GM12865 (cell line): ENCODE measurements around the gene ANKIB1.
"Not testable (repeated sequence)": the region's sequence is repeated elsewhere in the genome, so short reads cannot be mapped to it uniquely, and the experiment has no call there.

Experiments used
- DNase-seq: peaks from one replicate; pipeline ENCODE4 v3.0.0; 2010; ENCODE audit warnings: low read depth
- H3K4me3 ChIP-seq: 2 replicates; pipeline ENCODE4 v1.5.1; 2011; ENCODE audit warnings: mild to moderate bottlenecking, low read depth, low read length, control low read depth
- CTCF ChIP-seq: IDR thresholded peaks from 2 replicates; pipeline ENCODE4 v1.5.1; 2011; ENCODE audit warnings: low read length, control low read depth, low read depth, inconsistent platforms; ENCODE audit not compliant: insufficient read depth; ENCODE audit errors: missing control alignments

The ANKIB1 gene

DNA sequence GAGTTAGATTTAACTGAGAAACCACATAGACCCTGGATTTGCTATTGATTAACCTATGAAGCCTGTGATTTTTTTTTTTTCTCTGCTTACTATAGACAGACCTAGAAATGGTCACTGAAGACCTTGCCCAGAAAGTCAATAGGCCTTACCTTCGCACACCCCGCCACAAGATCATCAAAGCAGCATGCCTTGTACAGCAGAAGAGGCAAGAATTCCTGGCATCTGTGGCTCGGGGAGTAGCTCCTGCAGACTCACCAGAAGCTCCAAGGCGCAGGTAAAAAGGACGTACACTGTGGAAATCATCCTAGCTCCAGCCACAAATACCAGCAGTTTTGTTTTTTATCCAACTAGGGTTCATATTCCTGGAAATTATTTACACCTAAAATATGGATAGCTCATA is 145.3 kb downstream of the ANKIB1 start:
- H3K4me3 ChIP-seq, result no peak overlapping the region
- no peak for TF ChIP-seq CTCF
- DNase-seq, result no peak

- H3K4me3 ChIP-seq, result no peak overlapping the region
- no peak for DNase-seq
- no peak for TF ChIP-seq CTCF
Observed at GRCh38 chr7:92397542-92397941, 151.8 kb downstream of the ANKIB1 start.

DNA sequence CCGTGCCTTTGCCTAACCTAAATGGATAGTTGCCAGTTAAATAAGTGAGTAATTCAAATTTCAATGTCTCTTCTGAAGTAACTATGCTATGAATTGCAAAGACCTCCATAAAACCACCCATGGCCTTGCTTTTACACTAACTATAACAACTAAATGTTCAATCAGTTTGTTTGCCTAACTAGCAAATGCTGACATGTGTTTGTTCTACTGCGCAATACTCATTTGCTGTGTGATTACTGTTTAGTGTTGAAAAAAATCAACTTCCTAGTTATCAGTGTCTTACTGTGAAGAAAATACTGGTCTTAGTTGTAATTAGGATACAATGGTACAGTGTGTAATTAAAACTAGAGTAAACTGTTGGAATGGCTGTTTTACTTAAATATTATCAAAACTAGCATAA is 154.2 kb downstream of the ANKIB1 start:
- no peak for TF ChIP-seq CTCF
- no peak for DNase-seq
- no peak overlapping the region for H3K4me3 ChIP-seq

DNA sequence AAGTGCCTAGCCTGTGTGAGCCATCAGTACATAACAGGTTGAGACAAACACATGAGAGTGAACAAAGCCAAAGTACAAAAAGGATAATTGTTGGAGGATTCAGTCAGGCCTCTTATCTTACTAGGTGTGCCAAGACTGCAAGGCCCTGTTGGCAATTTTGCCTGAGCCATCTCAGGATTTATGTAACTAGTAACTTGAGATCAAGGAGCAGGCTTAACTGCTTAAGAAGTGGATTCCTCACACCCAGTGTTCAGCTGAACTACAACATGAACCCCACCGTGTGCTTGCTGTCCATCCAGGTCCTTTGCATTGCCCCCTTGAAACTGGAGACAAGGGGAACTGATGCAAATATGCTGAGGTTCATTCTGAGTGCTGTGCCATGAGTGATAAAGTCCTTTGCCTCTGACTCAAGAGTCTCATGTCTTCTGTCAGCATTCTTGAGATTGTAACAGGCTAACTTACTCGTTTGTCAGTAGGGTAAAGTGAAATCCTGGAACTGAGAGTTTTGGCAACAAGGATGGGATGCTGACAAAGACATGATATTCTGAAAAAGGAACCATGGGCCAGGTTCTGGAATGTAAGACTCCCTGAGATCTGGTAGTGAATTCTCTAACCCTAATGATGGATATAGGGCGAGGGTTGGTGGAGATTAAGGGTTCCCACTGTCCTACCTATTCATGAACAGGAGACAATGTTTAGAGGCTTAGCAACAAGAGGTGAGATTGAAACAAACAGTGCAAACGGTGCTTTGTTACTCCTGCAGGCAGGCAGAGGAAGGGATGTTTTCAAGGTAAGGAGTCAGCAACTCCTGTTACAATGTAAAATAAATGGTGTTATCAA is 157.4 kb downstream of the ANKIB1 start:
- TF ChIP-seq CTCF, result no peak
- no peak for DNase-seq
- H3K4me3 ChIP-seq, result no peak overlapping the region

- DNase-seq, result no peak
- H3K4me3 ChIP-seq, result no peak overlapping the region
- no peak for TF ChIP-seq CTCF
Observed at GRCh38 chr7:92403760-92404074, 157.9 kb downstream of the ANKIB1 start.

GRCh38 chr7:92404170-92404614 is 158.4 kb downstream of the ANKIB1 start:
- no peak for DNase-seq
- H3K4me3 ChIP-seq, result no peak overlapping the region
- no peak for TF ChIP-seq CTCF

DNA sequence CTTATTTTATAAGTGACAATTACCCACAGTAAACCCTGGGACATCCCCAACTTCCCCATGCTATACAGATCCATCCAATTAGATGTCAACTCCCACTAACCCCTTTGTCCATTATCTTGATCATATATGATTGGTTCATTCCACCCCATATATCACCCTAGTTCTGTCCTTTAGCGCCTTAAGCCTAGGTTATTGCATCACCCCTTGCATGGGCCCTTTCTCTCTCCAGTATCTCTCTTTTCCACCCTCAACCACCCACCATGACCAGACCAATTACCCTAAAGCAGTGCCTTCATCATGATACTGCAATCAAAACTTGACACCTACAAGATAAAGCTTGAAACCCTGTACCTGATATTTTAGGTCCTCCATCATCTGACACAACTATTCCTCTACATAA is 163.6 kb downstream of the ANKIB1 start:
- TF ChIP-seq CTCF, result no peak
- DNase-seq, result no peak
- H3K4me3 ChIP-seq, result no peak overlapping the region

- DNase-seq, H3K4me3 ChIP-seq: not testable (repeated sequence)
Observed at GRCh38 chr7:92410162-92410561, 164.4 kb downstream of the ANKIB1 start.
